GM19328 (cell line): ENCODE data around the gene PI4KA.
"Not testable (repeated sequence)": the region's sequence is repeated elsewhere in the genome, so short reads cannot be mapped to it uniquely, and the experiment has no call there.

Source experiments
- ATAC-seq: cut with Tn5 transposase; IDR thresholded peaks from one replicate; pipeline ENCODE4 v1.9.1; 2021; ENCODE audit warnings: mild to moderate bottlenecking, moderate library complexity; ENCODE audit not compliant: unreplicated experiment

PI4KA gene

DNA sequence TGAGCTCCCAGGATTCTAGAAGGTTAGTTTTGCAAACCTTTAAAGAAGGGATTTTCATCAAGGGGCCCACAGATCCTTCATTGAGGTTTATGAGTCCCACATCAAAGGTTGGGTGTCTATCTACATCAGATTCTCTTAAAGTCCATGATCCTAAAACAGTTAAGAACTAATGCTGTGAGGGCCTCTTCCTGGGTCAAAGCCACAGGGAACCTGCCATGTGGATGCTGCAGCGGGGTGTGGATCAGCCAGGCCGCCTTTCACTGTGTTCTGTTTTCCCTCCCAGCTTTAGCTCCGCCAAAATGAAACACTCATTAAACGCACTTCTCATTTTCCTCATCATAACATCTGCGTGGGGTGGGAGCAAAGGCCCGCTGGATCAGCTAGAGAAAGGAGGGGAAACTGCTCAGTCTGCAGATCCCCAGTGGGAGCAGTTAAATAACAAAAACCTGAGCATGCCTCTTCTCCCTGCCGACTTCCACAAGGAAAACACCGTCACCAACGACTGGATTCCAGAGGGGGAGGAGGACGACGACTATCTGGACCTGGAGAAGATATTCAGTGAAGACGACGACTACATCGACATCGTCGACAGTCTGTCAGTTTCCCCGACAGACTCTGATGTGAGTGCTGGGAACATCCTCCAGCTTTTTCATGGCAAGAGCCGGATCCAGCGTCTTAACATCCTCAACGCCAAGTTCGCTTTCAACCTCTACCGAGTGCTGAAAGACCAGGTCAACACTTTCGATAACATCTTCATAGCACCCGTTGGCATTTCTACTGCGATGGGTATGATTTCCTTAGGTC lies 79.4 kb downstream of the PI4KA start:
- ATAC-seq, result no peak

DNA sequence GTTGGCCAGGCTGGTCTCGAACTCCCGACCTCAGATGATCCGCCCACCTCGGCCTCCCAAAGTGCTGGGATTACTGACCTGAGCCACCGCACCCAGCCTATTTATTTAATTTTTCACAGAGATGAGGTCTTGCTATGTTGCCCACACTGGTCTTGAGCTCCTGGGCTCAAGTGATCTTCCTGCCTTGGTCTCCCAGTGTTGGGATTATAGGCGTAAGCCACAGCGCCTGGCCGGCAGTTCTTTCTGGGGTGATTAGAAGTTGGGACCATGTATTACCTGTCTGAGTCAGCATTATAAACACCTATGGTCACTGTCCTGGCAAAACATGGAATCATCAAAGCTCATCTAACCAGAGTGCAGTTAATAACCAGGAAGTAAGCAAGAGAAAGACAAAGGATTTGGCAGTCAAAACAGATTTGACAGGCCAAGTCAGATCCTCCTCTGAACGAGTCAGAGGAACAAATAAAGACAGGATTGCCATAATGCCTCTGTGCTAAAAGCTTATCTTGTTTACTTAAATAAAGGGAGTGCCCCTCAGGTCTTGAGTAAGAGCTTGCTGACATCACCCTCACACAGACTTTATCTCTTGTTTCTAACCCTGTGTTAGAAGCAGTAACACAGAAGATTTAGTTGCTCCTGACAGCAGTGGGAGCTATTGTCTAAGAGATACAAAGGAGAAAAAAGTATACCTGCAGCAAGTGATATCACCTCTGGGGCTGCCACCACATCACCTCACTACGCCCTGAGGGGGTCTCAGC lies 81.0 kb downstream of the PI4KA start:
- no peak for ATAC-seq

DNA sequence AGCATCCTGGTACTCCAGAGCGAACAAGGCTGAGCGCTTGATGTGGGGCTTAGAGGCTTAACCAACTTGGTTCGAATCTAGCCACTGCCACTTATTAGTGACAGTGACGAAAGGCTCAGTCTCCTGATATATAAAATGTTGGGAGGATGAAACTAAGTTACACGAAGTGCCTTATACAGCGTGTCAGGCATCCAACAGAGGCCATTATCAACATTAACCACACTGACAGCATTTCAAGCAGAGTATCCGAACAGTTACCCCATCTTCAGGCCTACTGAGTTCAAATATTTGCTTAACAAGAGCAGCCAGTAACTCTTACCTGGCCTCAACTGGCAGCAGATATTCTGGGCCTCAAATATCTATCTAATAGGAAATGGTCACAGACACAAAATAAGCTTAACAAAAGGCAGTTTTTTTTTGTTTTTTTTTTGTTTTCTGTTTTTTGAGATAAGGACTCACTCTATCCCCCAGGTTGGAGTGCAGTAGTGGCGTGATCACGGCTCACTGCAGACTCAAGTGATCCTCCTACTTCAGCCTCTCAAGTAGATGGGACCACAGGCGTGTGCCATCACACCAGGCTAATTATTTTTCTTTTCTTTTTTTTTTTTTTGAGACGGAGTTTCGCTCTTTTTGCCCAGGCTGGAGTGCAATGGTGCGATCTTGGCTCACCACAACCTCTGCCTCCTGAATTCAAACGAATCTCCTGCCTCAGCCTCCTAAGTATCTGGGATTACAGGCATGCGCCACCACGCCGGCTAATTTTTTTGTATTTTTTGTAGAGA lies 81.8 kb downstream of the PI4KA start:
- ATAC-seq, result no peak

DNA sequence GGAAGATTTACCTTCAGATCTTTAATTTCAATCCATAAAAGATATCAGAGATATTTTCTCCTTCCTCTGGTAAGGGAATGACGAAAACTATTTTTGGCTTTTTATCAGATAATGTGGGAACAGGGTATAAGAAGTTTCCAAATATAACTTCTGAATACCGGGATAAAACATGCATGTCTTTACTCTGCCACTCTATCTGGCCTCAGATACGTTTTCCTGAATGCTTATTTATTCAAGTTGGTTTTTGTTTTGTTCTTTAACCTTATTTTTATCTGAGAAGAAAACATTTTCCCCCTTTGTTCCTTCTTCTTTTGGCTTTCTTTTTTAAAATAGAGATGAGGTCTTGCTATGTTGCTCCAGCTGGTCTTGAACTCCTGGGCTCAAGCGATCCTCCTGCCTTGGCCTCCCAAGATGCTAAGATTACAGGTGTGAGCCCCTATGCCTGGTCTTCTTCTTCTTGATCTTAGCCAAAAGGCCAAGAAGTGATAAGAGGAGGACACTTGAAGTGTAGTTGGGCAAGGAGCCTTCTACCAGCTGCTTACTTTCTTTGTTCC lies 83.2 kb downstream of the PI4KA start:
- no peak for ATAC-seq

DNA sequence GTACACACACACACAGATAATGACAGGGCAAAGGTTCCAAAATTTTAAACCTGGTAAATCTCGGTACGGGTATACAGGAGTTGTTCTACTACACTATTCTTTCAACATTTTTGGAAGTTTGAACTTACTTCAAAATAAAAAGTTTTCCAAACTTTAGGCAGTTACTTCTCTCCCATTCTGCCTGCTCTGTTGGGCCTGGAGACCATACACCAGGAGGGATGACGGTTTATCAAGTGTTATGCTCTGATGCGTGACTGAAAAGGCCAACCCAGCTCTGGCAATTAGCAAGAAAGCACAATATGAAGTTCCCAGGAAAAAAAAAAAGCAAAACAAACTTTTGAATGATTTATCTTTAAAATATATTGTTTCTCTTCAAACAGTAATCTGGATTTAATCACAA lies 83.7 kb downstream of the PI4KA start:
- no peak for ATAC-seq

DNA sequence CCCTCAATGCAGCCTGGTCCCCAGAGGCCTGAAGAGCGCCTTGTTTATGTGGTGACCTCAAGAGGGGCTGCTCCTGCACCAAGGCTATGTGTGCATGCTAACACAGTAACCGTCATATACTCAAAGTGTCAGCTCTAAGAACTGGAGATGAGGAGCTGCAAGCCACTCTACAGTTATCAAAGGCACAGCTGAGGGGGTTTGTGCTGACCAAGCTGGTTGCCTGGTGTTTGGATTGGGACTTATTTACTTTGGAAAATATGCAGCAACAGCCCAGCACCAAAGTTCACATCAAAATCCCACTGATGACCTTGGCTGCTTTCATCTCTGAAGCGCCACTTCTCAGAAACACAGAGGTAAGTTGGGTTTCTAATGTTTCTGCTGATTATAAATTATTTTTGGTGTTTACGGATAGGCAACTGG lies 84.8 kb downstream of the PI4KA start, which contains the start of gene SERPIND1:
SERPIND1 (plus strand) TSS at position 321 of the 420 bp plus-strand sequence. CDS start 5,200 bp downstream, outside the sequence.
- ATAC-seq, result no peak

DNA sequence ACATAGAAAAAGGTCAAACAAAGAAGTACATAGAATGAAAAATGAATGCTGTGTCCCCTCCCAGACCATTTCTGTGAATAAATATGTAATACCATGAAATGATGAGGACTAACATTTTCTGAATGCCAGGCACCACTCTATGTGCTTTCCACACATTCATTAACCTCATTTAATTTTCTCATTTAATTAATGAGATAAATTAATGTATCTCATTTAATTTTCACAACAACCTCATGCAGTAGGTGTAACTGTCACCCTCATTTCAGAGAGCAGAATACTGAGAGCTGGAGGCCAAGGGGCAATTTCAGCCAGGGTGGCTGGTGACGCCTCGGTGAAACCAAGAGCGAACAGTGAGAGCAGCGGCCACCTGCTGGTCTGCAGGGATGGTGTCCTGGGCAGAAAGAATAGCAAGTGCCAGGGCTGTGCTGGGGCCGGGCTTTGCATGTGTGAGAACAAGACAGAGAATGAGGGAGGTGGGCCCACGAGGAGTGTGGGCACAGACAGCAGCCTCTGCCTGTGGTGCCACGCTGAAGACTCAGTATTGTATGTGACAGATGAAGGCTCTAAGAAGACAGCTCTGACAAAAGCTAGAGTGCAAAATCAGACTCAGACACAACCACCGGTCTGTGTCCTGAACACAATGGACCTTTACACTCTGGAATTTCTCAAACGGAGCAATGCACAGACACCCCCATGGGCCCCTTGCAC lies 86.5 kb downstream of the PI4KA start:
- no peak for ATAC-seq

DNA sequence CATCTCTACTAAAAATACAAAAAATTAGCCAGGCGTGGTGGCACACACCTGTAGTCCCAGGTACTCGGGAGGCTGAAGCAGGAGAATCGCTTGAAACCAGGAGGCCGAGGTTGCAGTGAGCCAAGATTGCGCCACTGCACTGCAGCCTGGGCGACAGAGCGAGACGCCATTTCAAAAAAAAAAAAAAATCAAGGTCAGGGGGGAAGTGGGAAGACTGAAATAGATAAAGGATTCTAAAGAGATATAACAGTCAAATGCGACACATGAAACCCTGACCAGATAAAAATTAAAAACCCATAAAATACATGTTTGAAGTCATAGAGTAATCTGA lies 89.2 kb downstream of the PI4KA start:
- ATAC-seq, result not testable (repeated sequence)

DNA sequence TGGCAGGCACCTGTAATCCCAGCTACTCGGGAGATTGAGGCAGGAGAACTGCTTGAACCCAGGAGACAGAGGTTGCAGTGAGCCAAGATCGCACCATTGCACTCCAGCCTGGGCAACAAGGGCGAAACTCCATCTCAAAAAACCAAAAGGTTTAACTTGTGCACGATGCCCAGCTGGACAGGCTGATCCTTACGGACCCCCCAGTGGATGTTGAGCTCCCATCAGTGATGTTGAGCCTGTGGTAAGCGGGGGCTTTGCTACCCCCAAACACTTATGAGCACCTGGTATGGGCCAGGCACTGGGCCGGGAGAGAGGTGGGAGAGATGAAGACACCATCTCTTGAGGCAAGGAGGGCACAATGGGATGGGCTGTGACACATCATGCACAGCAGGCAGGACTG lies 92.1 kb downstream of the PI4KA start:
- no peak for ATAC-seq

DNA sequence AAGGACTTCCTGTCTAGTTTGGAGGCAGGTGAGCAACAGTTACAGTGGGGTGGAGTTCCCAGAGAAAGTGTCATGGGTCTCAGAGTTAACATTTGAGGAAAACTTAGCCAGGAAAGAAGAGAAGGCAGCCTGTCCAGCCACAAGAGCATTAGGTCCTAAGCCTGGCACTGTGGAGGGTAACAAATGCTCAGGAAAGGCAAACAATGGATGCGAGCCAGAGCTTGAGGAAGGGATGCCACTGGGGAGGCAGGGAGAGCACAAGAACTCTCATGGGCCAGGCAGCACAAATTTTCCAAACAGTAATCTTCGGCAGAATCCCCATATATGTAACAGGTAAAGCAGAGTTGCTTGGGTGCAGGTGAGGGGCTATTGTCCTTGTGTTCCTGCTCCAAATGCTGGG lies 92.7 kb downstream of the PI4KA start:
- ATAC-seq, result no peak

DNA sequence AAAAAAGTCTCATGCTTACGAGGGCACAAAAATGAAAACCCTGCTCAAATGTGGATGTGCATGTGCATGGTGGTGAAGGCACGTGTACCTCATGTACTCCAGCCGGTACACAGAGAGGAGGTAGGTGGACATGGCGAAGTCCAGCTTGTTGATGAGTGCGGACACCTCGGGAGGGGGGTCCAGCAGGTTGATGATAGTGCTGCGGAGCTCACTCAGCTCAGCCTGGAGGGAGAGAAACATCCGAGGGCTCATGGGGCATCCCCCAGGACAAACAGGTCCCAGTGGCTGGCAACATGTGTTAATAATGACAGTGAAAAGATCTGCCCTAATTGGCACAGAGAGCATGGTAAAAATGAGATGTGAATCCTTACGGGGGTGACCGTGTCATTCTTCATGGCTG lies 93.9 kb downstream of the PI4KA start:
- no peak for ATAC-seq

DNA sequence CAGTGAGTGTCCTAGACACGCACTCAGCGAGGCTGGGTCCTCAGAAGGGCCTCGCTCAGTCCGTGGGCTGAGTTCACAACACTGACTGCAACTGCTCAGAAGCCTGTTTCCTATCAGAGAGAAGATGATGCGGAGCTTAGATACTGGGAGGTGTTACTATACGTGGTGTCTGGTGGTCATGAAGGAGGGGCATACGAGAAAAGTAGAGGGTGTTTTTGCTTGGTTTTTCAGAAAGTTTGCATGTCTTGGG lies 94.2 kb downstream of the PI4KA start:
- ATAC-seq, result no peak

DNA sequence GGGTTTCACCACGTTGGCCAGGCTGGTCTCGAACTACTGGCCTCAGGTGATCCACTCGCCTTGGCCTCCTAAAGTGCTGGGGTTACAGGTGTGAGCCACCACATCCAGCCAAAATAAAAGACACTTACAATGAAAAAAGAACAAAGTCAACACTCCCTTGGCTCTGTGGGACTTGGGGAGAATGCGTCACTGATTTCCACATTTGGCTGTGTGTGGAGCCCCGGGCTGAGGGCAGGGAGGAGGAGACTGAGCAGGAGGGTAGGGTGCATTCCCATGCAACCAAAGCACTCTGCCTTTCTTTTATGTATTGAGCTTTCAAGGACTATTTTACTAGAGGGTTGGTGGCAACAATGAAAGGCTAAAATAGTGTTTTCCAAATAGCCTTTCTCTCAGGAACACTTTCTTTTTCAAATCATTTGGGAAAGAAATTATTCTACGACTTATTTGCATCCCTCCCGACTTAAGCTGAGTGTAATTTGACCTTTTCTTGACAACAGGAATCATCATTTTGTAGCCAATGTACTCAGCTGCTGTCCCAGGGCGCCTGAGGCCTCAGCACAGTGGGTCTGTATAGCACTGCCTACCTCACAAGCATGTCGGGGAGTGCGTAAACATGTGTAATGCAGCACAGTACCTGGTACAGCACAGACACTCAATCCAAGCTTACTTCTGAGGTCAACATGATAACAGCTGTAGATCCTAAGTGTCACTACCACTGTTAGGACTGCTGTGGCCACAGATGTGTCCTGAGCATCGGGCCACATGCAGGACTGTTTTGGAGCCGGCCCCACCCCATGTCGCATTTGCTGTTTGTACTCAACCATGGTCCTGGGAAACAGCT lies 94.8 kb downstream of the PI4KA start:
- no peak for ATAC-seq

DNA sequence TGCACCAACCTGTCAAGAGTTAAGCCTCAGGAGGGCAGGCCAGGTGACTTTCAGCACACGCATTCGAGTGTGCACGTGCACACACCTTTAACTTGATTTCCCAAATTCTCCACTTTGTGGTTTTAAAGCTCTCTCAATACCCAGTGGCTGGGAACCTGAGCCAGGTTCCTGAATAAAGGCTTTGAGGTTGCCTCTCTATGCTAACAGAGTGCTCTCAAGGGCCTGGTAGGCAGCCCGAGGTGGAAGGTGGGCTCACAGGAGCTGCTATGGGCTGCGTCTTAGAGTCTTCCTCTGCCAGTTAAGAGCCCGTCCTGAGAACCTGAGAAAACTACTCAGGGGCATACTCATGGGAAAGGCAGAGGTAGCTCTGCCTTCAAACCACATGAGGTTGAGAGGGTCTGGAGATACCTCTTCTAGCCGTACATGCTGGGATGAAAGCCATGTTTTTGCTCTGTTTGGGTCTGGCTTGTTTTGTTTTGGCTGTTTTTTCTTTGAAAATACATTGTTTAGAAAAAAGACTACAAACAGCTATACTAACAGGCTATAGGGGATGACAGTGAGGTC lies 96.3 kb downstream of the PI4KA start:
- no peak for ATAC-seq

DNA sequence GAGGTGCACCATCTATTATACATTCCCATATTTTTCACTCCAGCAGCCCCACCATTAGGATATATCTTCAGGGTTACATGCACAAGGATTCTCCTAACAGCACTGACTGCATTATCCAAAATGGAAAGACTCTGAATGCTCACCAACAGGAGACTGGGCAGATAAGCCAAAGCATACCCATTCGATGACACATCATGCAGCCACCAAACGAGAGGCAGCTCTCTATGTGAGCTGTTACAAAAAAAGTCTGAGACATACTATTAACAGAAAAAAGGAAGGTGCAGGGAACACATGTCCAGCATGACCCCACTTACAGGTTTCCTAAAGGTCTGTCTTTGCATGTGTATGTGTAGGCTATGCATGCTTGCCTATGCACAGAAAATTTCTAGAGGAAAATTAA lies 97.1 kb downstream of the PI4KA start:
- no peak for ATAC-seq

DNA sequence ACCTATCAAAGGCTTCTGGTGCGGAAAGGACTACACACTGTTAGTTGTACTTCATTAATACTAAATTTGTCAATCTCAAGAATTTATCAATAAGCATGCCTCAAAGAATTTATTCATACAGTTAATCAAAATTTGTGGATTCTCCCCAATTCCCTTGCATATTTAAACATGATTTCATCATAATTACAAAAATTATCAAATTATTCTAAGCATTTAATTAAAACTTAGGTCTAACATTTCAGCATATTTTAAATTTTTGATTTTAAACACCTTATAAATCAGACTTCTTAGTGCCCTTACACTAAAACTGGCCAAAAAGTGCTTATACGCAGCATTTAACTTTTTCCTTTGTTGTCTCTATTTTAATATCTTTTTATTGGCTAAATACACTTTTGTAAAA lies 98.5 kb downstream of the PI4KA start:
- no peak for ATAC-seq

DNA sequence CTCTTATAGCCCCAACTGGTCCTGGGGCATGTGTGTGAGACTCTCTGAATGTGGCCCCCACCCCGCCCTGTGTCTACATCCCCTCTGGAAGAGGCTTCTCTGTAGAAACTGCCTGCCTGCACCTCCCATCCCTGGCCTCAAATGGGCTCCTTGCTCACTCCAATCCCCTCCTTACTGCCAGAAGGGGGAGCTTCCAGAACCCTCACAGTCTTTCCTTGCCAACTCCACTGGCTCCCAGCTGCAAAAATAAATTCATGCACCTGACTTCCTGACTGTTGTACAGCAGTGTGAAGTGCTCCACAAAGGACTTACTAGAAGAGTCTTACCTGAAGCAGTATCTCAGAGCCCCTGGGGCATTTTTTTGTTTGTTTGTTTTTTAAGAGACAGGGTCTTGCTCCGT lies 99.9 kb downstream of the PI4KA start:
- no peak for ATAC-seq

DNA sequence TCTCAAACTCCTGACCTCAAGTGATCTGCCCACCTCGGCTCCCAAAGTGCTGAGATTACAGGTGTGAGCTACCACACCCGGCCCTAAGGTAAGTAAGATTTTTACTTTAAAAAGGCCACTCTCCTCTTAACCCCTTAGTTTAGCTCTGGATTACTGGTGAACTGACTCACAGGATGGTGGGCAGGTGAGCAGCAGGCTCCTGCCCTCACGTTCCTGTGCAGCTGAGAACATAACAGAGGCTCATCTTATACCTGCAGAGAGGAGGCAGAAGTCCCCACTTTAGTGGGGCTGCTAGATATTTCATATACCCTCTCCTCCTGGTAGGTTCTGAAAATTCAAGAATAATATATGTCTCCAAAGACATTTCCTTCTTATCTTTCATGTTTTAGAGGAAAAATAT lies 101.8 kb downstream of the PI4KA start:
- ATAC-seq, result no peak

DNA sequence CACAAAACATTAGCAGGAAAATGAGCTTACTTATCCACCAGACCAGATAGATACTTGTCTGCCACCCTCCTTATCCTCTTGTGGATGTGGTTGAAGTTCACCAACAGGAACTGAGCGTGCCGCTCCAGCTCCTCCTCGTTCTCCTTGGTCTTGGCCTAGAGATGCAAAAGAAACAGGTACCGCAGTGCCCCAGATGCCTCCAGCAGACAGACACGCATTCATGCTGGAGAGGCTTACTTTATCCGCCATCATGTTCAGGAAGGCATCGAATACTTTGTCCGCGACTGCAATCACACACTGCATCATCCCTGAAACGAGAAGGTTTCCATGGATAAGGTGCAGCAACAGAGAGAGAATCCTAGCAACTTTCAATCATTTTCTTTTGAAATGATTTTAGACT lies 105.7 kb downstream of the PI4KA start:
- no peak for ATAC-seq
